Stimulated activated CD8-positive, alpha-beta memory T cell treated with anti-CD3 and anti-CD28 coated beads, Interleukin-7, amount 100 ng/mL, for 1 hour (primary cell): ENCODE results near the gene CTSO.
"Not testable (repeated sequence)": the region's sequence is repeated elsewhere in the genome, so short reads cannot be mapped to it uniquely, and the experiment has no call there.

Source experiments
- DNase-seq, 2 donors: peaks; one replicate each; pipeline ENCODE4 v3.0.0-alpha.2; 2020; ENCODE audit warnings: low read depth in 2 of 2

The CTSO gene

GRCh38 chr4:155906554-155907247, 47.0 kb downstream of the CTSO start:
- no peak for DNase-seq

- DNase-seq, result no peak
Observed at GRCh38 chr4:155904331-155904730, 49.3 kb downstream of the CTSO start.

DNA sequence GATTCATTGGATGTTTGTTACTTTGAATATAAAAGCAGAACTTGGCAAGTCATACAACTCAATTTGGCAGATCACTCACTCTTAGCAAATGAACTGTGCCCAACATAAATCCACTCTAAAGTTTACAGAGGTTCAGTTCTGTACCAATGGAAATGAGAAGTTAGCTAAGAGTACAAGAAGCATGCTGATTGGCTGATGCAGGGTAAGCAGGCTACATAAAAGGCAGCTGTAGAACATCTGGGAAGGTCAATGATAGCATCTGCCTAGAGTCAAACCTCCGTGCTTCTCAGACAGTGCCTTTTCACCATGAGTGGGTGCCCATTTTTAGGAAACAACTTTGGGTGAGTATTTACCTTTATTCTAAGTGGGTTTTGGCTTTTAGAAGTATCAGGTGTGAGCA, 50.2 kb downstream of the CTSO start, which contains the start of gene TDO2:
TSS of gene TDO2 (plus strand) at position 244 of the 400 bp plus-strand sequence. CDS start at position 307, 63 bp downstream.
- no peak for DNase-seq

DNA sequence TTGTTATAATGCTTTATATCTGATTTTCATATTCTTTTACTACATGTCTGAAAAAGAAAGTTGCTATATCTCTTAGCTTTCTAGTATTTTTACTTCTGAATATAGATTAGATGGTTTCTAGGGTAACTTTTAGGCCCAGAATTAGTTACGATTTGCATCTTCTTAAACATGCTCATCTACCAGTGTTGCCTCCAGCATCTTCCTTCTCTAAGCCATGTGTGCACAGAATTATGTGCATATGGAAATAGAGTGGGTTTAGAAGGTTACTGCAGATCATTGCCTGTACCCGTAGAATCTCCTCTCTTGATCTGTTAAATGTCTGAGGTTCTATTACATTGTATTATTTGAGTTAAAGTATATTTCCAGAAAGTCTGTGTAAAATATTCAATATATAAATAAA, 52.7 kb downstream of the CTSO start:
- DNase-seq, result no peak

- no peak for DNase-seq
Observed at GRCh38 chr4:155900381-155900780, 53.3 kb downstream of the CTSO start.

- DNase-seq, result no peak
Observed at GRCh38 chr4:155899891-155900290, 53.8 kb downstream of the CTSO start.

DNA sequence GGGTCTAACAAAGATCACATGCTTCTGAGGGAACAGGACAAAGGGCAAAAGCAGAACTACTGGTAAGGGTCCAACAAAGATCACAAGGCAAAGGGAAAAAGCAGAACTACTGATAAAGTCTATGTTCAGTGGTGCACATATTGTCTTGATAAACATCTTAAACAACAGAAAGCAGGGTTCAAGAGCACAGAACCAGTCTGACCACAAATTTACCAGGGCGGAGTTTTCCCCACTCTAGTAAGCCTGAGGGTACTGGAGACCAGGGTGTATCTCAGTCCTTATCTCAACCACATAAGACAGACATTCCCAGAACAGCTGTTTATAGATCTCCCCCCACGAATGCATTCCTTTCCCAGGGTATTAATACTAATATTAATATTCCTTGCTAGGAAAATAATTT, 55.3 kb downstream of the CTSO start:
- DNase-seq, result not testable (repeated sequence)

- no peak for DNase-seq
Observed at GRCh38 chr4:155891058-155891457, 62.6 kb downstream of the CTSO start.

GRCh38 chr4:155889946-155890345, 63.7 kb downstream of the CTSO start:
- DNase-seq, result no peak

GRCh38 chr4:155889031-155889793, 64.5 kb downstream of the CTSO start:
- DNase-seq, result no peak

GRCh38 chr4:155887847-155888570, 65.7 kb downstream of the CTSO start:
- DNase-seq, result no peak

GRCh38 chr4:155887045-155887444, 66.6 kb downstream of the CTSO start:
- DNase-seq, result no peak

- DNase-seq, result no peak
Observed at GRCh38 chr4:155885666-155886065, 68.0 kb downstream of the CTSO start.

- DNase-seq, result no peak
Observed at GRCh38 chr4:155883895-155884294, 69.8 kb downstream of the CTSO start.

DNA sequence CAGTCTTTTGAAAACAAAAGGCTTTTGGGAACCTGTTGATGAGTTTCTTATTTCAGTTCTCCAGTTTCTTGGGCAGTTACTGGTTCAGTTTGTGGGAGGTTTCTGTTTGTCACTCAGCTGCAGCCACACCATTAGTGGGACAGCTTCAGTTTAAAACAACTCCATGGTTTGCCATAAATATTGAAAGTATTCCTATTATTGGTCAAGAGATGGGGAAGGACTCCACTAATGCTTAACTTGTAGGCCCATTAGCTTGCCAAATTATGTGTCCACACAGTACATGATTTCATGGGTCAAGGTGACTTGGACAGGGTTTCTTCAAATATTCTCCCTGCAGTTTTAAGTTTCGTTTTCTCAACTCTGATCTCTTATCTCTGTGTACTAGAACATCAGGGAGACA, 72.1 kb downstream of the CTSO start:
- DNase-seq, result no peak

DNA sequence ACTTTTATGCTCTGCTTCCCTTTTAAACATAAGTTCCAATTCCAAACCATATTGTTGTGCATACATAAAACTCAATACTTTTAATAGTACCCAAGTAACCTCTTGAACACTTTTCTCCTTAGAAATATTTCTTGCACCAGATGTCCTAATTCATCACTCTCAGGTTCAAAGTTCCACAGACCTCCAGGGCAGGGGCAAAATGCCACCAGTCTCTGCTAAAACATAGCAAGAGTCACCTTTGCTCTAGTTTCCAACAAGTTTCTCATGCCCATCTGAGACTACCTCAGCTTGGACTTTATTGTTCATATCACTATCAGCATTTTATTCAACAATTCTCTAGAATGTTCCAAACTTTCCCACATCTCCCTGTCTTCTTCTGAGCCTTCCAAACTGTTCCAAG, 73.9 kb downstream of the CTSO start:
- no peak for DNase-seq

- no peak for DNase-seq
Observed at GRCh38 chr4:155878611-155879010, 75.1 kb downstream of the CTSO start.

DNA sequence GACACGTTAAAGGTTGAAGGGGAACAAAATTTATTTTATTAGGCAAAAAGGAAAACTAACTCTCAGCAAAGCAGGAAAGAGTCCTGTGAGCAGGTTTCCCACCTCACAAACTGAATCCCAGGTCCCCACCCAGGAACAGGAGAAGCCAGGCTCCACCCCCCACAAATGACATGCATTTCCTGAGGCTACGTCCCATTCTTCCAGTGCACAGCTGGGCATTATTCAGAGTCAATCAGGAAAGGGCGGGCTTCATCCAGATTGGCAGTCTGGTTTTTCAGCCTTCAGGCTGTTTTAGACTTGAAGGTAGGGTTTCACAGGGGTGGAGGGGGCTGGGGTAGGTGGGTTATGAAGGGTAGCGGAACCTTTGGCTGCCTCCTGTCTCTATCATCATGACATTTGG, 75.7 kb downstream of the CTSO start:
- DNase-seq, result no peak

GRCh38 chr4:155875878-155876277, 77.8 kb downstream of the CTSO start:
- no peak for DNase-seq
